Thyroid gland (tissue), 4 donors: ENCODE results near the gene PCNX3. TPM values are rescaled to one million over a fixed set of nuclear protein-coding genes. Genes with fewer than 3 reads are reported as not detected.

Experiments
- DNase-seq, 2 donors: peaks; one replicate each; pipeline ENCODE4 v3.0.0-alpha.2; 2019
- H3K27ac ChIP-seq, 3 donors: fragments of 200-600 bp; sonication (generic); 1 replicate in 2 of 3; 2 replicates in 1 of 3; pipeline ENCODE4 v1.5.1; 2016 to 2019; ENCODE audit warnings: mild to moderate bottlenecking in 1 of 3, moderate library complexity in 1 of 3
- H3K27me3 ChIP-seq: fragments of 200-600 bp; sonication (generic); one replicate; pipeline ENCODE4 v1.5.1; 2019
- H3K36me3 ChIP-seq, 2 donors: fragments of 200-600 bp; sonication (generic); one replicate each; pipeline ENCODE4 v1.5.1; 2016 to 2019
- H3K4me1 ChIP-seq, 2 donors: fragments of 200-600 bp; sonication (generic); one replicate each; pipeline ENCODE4 v1.5.1; 2017 to 2019
- H3K4me3 ChIP-seq, 3 donors: fragments of 200-600 bp; sonication (generic); replicated peaks in 1 of 3; 1 replicate in 2 of 3; 2 replicates in 1 of 3; pipeline ENCODE4 v1.5.1; 2016; ENCODE audit warnings: mild to moderate bottlenecking in 1 of 3
- H3K9me3 ChIP-seq: fragments of 200-600 bp; sonication (generic); one replicate; pipeline ENCODE4 v1.5.1; 2017
- POLR2A ChIP-seq, 2 donors: fragments of 450-650 bp; IDR thresholded peaks; one replicate each; pipeline ENCODE4 v1.6.1; 2017; ENCODE audit warnings: antibody characterized with exemption in 2 of 2, mild to moderate bottlenecking in 2 of 2, moderate library complexity in 1 of 2
- WGBS, 2 donors: methylation state at CpG; one replicate each; pipeline ENCODE4 v1.1.5; 2017; 5-methylcytosine and 5-hydroxymethylcytosine counted together
- intact Hi-C: fragments of 100-400 bp; cut with DNase I; formaldehyde crosslinking; loops from one replicate; pipeline ENCODE4 v1.15.1; 2023
- total RNA-seq, 4 donors: library from RNA; depleted of rRNA; stranded (reverse); fragments of >200 nt; gene quantifications; one replicate each; pipeline ENCODE4 v1.2.3, GENCODE V29; 2016
- TF ChIP-seq, protein P1 (sequence below), 6 experiments: fragments of 200-600 bp in 3 of 6; fragments of 450-650 bp in 3 of 6; sonication (generic) in 3 of 6; IDR thresholded peaks; one replicate each; pipeline ENCODE4 v1.5.1; 2016 to 2019; ENCODE audit warnings: antibody characterized with exemption in 6 of 6, mild to moderate bottlenecking in 2 of 6, inconsistent platforms in 1 of 6, moderate library complexity in 1 of 6

PCNX3 gene
- total RNA-seq, 4 donors from 2014 or later: 18.9 to 54.2 (median 47.0) TPM

DNA sequence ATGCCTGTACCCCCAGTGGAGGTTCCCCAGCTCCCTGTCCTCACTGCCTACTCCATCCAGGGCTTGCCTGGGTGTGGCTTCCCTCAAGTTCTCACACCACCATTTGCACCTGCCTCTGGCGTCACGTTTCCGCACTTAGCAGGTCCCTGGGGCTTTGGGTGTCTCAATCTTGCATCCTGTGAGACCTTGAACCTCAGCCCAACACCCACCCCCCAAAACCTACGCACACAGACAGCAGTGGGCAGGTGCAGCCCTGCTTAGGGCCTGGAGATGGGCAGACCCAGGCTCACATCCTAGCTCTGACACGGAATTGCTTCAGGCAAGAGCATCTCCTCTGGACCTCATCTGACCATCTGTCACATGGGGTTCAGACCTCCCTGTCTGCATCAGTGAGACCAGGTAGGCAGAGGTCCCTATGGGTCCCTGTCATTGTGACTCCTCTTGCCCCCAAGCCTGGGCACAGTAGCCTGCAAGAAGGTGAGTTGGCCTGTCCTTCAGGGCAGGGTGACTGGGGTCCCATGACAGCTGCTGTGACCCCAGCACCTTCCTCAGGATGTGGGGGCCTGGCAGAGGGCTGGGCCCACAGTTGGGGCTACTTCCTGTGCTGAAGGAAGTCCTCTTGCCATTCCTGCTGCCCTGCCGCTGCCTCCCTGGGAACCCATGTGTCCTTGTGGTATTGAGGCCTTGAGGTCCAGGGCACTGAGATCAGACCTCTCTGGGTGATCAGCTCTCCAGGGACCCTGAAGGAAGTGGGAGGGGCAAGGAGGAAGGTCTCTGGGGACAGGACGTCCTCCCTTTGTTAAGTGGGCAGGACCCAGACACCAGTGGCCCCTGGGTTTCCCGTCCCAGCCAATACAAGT lies 24.3 kb downstream of the PCNX3 start:
- Histone ChIP-seq H3K4me1 (peaks cover 4 to 36% of the 10 kb centered on the region in 2 donors), H3K4me3 (no peak overlapping the region), H3K27ac (peak overlapping the region; percentile 17 to 71 (median 41)), H3K27me3 (no peaks in the 10 kb centered on the region), H3K36me3 (peaks cover 23 to 25% of the 10 kb centered on the region in 2 donors), H3K9me3 (no peaks in the 10 kb centered on the region)
- TF ChIP-seq, protein P1, sequence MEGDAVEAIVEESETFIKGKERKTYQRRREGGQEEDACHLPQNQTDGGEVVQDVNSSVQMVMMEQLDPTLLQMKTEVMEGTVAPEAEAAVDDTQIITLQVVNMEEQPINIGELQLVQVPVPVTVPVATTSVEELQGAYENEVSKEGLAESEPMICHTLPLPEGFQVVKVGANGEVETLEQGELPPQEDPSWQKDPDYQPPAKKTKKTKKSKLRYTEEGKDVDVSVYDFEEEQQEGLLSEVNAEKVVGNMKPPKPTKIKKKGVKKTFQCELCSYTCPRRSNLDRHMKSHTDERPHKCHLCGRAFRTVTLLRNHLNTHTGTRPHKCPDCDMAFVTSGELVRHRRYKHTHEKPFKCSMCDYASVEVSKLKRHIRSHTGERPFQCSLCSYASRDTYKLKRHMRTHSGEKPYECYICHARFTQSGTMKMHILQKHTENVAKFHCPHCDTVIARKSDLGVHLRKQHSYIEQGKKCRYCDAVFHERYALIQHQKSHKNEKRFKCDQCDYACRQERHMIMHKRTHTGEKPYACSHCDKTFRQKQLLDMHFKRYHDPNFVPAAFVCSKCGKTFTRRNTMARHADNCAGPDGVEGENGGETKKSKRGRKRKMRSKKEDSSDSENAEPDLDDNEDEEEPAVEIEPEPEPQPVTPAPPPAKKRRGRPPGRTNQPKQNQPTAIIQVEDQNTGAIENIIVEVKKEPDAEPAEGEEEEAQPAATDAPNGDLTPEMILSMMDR (IDR thresholded peaks at IDR 0.05): no peak
- TF ChIP-seq POLR2A (IDR thresholded peaks at IDR 0.05): no peak
- WGBS, 2 donors: 71 to 81% methylated on average over 5 to 7 of the region's 8 CpGs
- intact Hi-C loops: no loop called here
- peak in 1 of 2 donors; percentile 24 for DNase-seq

DNA sequence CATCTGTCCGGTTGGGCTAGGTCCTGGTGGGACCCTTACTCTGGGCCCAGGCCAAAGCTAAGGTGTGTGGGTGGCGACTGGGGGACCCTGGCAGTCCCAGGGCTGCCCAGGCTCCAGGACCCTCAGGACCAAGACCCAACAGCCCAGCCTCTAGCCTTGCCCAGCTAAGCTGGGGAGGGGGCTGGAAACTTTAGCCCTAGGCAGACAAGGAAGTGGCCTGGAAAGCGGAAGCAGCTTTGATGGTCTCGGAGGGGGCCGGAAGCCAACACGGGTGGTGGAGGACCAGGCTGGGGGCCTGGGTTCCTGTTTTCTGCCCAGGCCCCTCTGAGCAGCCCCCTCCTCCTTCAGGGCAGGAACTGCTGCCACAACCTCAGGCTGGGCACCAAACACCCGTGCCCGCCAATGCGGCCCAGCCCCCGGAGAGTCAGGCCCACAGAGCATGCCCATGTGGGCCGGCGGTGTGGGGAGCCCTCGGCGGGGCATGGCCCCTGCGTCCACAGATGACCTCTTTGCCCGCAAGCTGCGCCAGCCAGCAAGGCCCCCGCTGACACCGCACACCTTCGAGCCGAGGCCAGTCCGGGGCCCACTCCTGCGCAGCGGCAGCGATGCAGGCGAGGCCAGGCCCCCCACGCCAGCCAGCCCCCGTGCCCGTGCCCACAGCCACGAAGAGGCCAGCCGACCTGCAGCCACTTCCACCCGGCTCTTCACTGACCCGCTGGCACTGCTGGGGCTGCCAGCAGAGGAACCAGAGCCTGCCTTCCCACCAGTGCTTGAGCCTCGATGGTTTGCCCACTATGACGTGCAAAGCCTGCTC lies 25.1 kb downstream of the PCNX3 start:
- Histone ChIP-seq H3K36me3 (peaks cover 14 to 17% of the 10 kb centered on the region in 2 donors), H3K9me3 (no peaks in the 10 kb centered on the region), H3K4me1 (peaks cover 4 to 36% of the 10 kb centered on the region in 2 donors), H3K4me3 (no peak overlapping the region), H3K27ac (peak overlapping the region; percentile 17 to 71 (median 41)), H3K27me3 (no peaks in the 10 kb centered on the region)
- peak in 1 of 2 donors; percentile 20 for DNase-seq
- intact Hi-C loops: no loop called here
- TF ChIP-seq, protein P1 (IDR thresholded peaks at IDR 0.05): no peak
- TF ChIP-seq POLR2A (IDR thresholded peaks at IDR 0.05): no peak
- 87 to 93% methylated on average over 8 to 21 of the region's 35 CpGs for WGBS, 2 donors

- Histone ChIP-seq H3K36me3 (peaks cover 6 to 9% of the 10 kb centered on the region in 2 donors), H3K4me3 (no peak overlapping the region), H3K27me3 (no peaks in the 10 kb centered on the region), H3K4me1 (peaks cover 4 to 36% of the 10 kb centered on the region in 2 donors), H3K27ac (no peak overlapping the region), H3K9me3 (no peaks in the 10 kb centered on the region)
- intact Hi-C loops: no loop called here
- TF ChIP-seq POLR2A (IDR thresholded peaks at IDR 0.05): no peak
- TF ChIP-seq, protein P1 (IDR thresholded peaks at IDR 0.05): no peak
- 87 to 88% methylated on average over 11 to 14 of the region's 16 CpGs for WGBS, 2 donors
- DNase-seq: no peak
These were observed 25.9 kb downstream of the PCNX3 start for GRCh38 chr11:65641297-65642013.

DNA sequence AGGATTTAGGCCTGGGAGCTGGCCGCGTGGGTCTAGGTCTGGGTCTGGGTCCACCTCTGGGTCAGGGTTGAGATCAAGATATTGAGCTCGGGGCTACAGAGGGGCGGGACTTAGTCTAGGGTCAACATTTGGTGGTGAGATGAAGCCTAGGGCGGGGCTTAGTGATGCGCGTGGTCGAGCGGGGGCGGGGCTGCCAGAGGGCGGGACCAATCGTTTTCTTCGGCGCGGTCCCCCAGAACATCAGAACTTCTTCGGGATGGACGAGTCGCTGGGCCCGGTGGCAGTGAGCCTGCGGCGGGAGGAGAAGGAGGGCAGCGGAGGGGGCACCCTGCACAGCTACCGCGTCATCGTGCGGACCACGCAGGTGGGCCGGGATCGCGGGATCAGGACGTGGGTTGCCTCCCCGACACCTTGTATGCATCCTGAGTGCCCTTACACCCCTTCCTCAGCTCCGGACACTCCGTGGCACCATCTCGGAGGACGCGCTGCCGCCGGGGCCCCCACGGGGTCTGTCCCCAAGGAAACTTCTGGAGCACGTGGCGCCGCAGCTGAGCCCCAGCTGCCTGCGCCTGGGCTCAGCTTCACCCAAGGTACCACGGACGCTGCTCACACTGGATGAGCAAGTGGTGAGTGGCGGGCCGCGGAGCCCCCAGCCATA lies 26.6 kb downstream of the PCNX3 start:
- Histone ChIP-seq H3K27ac (no peak overlapping the region), H3K4me3 (no peak overlapping the region), H3K4me1 (peaks cover 4 to 38% of the 10 kb centered on the region in 2 donors), H3K36me3 (peaks cover 0 to 2% of the 10 kb centered on the region in 2 donors), H3K27me3 (no peaks in the 10 kb centered on the region), H3K9me3 (no peaks in the 10 kb centered on the region)
- no peak for TF ChIP-seq POLR2A (IDR thresholded peaks at IDR 0.05)
- TF ChIP-seq, protein P1 (IDR thresholded peaks at IDR 0.05): no peak
- intact Hi-C loops: no loop called here
- no peak for DNase-seq
- WGBS, 2 donors: 41 to 65% methylated on average over 40 to 42 of the region's 49 CpGs
